ENCODE measurements around the gene RERE. TPM values are rescaled to one million over a fixed set of nuclear protein-coding genes. Genes with fewer than 3 reads are reported as not detected.

RERE gene
- total RNA-seq, 1 experiment from 2014 or later = 40.6 TPM

DNA sequence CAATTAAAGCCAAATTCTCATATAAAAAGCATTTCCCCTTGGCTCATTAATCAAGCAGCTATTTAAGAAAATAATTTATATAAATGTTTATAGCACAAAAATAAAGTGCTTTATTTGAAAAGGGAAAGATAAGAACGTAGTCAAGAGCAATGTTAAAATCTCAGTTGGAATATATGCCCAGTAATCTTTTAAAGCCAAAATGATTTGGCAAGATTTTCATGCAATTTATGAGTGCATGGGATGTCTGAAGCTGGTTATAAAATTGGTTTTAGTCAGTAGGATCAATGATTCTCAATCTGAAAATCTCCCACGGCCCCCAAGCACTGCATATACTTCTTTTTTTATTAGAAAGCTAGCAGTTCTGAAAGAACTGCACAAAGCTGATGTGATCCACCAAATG is 188.8 kb downstream of the RERE start:
- intact Hi-C loops (cut with micrococcal nuclease) = no loop called here
- no peak for DNase-seq (ENCODE audit: low read depth, low spot score)
- no peak overlapping the region for H2AFZ ChIP-seq (ENCODE audit: low read depth, low read length, poor library complexity, severe bottlenecking)
- H4K20me1 ChIP-seq (ENCODE audit: insufficient read depth) = no peaks in the 10 kb centered on the region; the same call in 1 of the 2 replicates
- H3K79me2 ChIP-seq (ENCODE audit: insufficient read depth, low read length) = peaks cover 7% of the 10 kb centered on the region
- RAD21 ChIA-PET (ENCODE audit: low non-redundant PET in 1 of 2, low total read pairs in 2 of 2, uncharacterized antibody in 2 of 2, unreplicated experiment in 2 of 2) = no interaction called here
- H3K4me2 ChIP-seq (ENCODE audit: low read length) = no peak overlapping the region
- no peaks in the 10 kb centered on the region for H3K9me2 ChIP-seq (ENCODE audit: insufficient read depth)
- no peaks in the 10 kb centered on the region for H3K36me3 ChIP-seq (ENCODE audit: control insufficient read depth in 1 of 2, insufficient read depth in 2 of 2, low read length in 2 of 2)
- POLR2A ChIA-PET = no interaction called here
- H3K27me3 ChIP-seq (ENCODE audit: insufficient read depth, low read length) = no peaks in the 10 kb centered on the region
- no peaks in the 10 kb centered on the region for H3K9me3 ChIP-seq (ENCODE audit: control insufficient read depth in 1 of 2, insufficient read depth in 1 of 2, low read depth in 1 of 2, low read length in 2 of 2)
- no peak overlapping the region for H3K9ac ChIP-seq (ENCODE audit: low read length)
- CTCF ChIA-PET = no interaction called here
- no TSS peak for BruUV-seq (replicated peaks)
- H3K27ac ChIP-seq (ENCODE audit: low read depth, low read length) = no peak overlapping the region
- TF ChIP-seq ELF1 (IDR thresholded peaks at IDR 0.05; ENCODE audit: borderline replicate concordance, low read depth) (no peak), POLR2AphosphoS5 (IDR thresholded peaks at IDR 0.05; ENCODE audit: low read depth, low read length) (no peak), EZH2 (IDR thresholded peaks at IDR 0.05) (no peak), ZNF274 (IDR thresholded peaks at IDR 0.05; ENCODE audit: low read depth, low read length) (no peak), EGR1 (IDR thresholded peaks at IDR 0.05; ENCODE audit: low read depth) (no peak), POLR2A (IDR thresholded peaks at IDR 0.05; ENCODE audit: borderline replicate concordance, extremely low read depth, insufficient read depth, insufficient read length) (no peak), CBX3 (IDR thresholded peaks at IDR 0.05; ENCODE audit: low read depth) (no peak), ZFX (IDR thresholded peaks at IDR 0.05) (no peak), SRF (IDR thresholded peaks at IDR 0.05; ENCODE audit: low read depth) (no peak)
- peaks cover 11 to 18% of the 10 kb centered on the region in 2 experiments for H3K4me1 ChIP-seq (ENCODE audit: control insufficient read depth in 1 of 2, insufficient read depth in 2 of 2, low read length in 2 of 2)
- no peak for ATAC-seq
- H3K4me3 ChIP-seq (replicated peaks in 1 of 2; ENCODE audit: low read depth in 1 of 2, low read length in 2 of 2) = no peak overlapping the region

- Histone ChIP-seq H3K36me3 (ENCODE audit: control insufficient read depth in 1 of 2, insufficient read depth in 2 of 2, low read length in 2 of 2) (no peaks in the 10 kb centered on the region), H3K79me2 (ENCODE audit: insufficient read depth, low read length) (peaks cover 7% of the 10 kb centered on the region), H3K9ac (ENCODE audit: low read length) (no peak overlapping the region), H2AFZ (ENCODE audit: low read depth, low read length, poor library complexity, severe bottlenecking) (no peak overlapping the region), H3K27ac (ENCODE audit: low read depth, low read length) (no peak overlapping the region), H3K9me2 (ENCODE audit: insufficient read depth) (no peaks in the 10 kb centered on the region), H3K4me1 (ENCODE audit: control insufficient read depth in 1 of 2, insufficient read depth in 2 of 2, low read length in 2 of 2) (peaks cover 11 to 18% of the 10 kb centered on the region in 2 experiments), H3K27me3 (ENCODE audit: insufficient read depth, low read length) (no peaks in the 10 kb centered on the region), H3K9me3 (ENCODE audit: control insufficient read depth in 1 of 2, insufficient read depth in 1 of 2, low read depth in 1 of 2, low read length in 2 of 2) (no peaks in the 10 kb centered on the region), H3K4me2 (ENCODE audit: low read length) (no peak overlapping the region), H3K4me3 (replicated peaks in 1 of 2; ENCODE audit: low read depth in 1 of 2, low read length in 2 of 2) (no peak overlapping the region), H4K20me1 (ENCODE audit: insufficient read depth) (no peaks in the 10 kb centered on the region; the same call in 1 of the 2 replicates)
- TF ChIP-seq EZH2 (IDR thresholded peaks at IDR 0.05) (no peak), MAX (IDR thresholded peaks at IDR 0.05) (no peak), ELF1 (IDR thresholded peaks at IDR 0.05; ENCODE audit: borderline replicate concordance, low read depth) (no peak), CEBPB (IDR thresholded peaks at IDR 0.05; ENCODE audit: low read depth) (no peak), TCF7L2 (IDR thresholded peaks at IDR 0.05; ENCODE audit: borderline replicate concordance, extremely low read depth, insufficient read depth, insufficient read length) (no peak), EZH2phosphoT487 (IDR thresholded peaks at IDR 0.05; ENCODE audit: borderline replicate concordance) (no peak), POLR2AphosphoS5 (IDR thresholded peaks at IDR 0.05; ENCODE audit: low read depth, low read length) (no peak), SP1 (IDR thresholded peaks at IDR 0.05; ENCODE audit: low read depth) (no peak), CBX3 (IDR thresholded peaks at IDR 0.05; ENCODE audit: low read depth) (no peak), ZNF274 (IDR thresholded peaks at IDR 0.05; ENCODE audit: low read depth, low read length) (no peak), CTCF (IDR thresholded peaks at IDR 0.05 in 2 of 3, conservative IDR thresholded peaks at IDR 0.05 in 1 of 3; ENCODE audit: borderline replicate concordance in 1 of 3, insufficient read depth in 1 of 3, low read depth in 2 of 3, low read length in 2 of 3) (no peak)
- ATAC-seq (no peak), DNase-seq (ENCODE audit: low read depth, low spot score) (no peak)
- POLR2A ChIA-PET = no interaction called here
- RAD21 ChIA-PET (ENCODE audit: low non-redundant PET in 1 of 2, low total read pairs in 2 of 2, uncharacterized antibody in 2 of 2, unreplicated experiment in 2 of 2) = no interaction called here
- CTCF ChIA-PET = no interaction called here
- intact Hi-C loops (cut with micrococcal nuclease) = no loop called here
- BruUV-seq (replicated peaks) = no TSS peak
Observed at GRCh38 chr1:8627728-8628127, 189.7 kb downstream of the RERE start.
